GM13976 (cell line): ENCODE data around the gene TMIGD3.

Experiments
- DNase-seq: peaks from one replicate; pipeline ENCODE4 v3.0.0; 2012; ENCODE audit warnings: low spot score
- in situ Hi-C: fragments of 300-500 bp; cut with MboI; formaldehyde crosslinking; loops from one replicate; pipeline ENCODE4 v1.12.0; 2022; ENCODE audit warnings: low sequenced_read_pairs, mixed read lengths, inconsistent platforms; ENCODE audit not compliant: unreplicated experiment
- TF ChIP-seq, protein P1 (sequence below): IDR thresholded peaks from 2 replicates; pipeline ENCODE4 v1.5.1; 2012; ENCODE audit warnings: borderline replicate concordance, mild to moderate bottlenecking; ENCODE audit not compliant: insufficient read depth; ENCODE audit errors: extremely low read depth, missing control alignments, control extremely low read depth

TMIGD3 gene

DNA sequence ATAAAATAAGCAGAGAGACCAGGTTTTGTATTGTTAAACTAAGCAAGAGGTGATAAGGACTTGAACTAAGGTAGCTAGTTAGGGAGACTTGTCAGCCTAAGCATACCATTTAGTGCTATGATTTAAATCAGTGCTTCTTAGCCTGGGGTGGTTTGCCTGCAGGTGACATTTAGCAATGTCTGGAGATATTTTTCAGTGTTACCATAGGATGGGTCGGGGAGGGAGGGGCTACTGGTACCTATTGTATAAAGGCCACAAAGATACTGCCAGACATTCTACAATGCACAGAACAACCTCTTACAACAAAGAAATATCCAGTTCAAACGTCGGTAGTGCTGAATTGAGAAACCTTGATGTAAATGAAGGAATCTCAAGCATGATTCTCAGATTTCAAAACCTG is 50.9 kb downstream of the TMIGD3 start:
- TF ChIP-seq, protein P1, sequence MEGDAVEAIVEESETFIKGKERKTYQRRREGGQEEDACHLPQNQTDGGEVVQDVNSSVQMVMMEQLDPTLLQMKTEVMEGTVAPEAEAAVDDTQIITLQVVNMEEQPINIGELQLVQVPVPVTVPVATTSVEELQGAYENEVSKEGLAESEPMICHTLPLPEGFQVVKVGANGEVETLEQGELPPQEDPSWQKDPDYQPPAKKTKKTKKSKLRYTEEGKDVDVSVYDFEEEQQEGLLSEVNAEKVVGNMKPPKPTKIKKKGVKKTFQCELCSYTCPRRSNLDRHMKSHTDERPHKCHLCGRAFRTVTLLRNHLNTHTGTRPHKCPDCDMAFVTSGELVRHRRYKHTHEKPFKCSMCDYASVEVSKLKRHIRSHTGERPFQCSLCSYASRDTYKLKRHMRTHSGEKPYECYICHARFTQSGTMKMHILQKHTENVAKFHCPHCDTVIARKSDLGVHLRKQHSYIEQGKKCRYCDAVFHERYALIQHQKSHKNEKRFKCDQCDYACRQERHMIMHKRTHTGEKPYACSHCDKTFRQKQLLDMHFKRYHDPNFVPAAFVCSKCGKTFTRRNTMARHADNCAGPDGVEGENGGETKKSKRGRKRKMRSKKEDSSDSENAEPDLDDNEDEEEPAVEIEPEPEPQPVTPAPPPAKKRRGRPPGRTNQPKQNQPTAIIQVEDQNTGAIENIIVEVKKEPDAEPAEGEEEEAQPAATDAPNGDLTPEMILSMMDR, result no peak
- DNase-seq, result no peak
- in situ Hi-C loops, result no loop called here

DNA sequence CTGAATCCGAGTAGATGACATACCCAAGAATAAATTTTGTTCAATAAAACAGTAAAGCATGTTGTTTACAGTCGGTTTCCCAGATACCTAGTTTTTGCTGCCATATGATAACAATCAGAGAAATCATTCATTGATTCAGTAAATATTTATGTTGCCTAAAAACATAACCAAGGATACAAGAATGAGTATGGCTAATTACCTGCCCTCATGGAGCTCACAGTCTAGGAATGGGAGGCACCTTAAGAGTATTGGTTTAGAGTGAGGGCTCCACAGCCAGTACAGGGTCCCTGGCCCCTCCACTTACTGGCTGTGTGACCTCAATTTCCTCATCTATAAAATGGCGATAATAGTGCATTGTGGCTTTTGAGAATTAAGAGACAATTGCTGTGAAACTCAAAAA is 53.2 kb downstream of the TMIGD3 start:
- in situ Hi-C loops, result no loop called here
- TF ChIP-seq, protein P1, result no peak
- DNase-seq, result no peak

DNA sequence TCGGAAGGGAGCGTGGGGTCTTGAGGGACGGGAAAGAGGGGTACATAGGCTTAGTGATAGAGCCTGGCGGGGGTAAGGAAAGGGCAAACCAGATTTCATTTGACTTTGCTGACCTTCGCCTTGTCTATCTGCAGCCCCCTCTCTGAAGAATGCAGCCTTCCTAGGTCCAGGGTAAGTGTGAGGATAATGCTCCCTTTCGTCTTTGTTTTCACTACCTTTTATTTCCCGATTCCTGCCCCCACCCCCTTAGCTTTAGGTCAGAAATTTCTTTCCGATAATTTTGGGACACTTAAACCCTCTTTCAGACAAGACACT is 53.8 kb downstream of the TMIGD3 start:
- TF ChIP-seq, protein P1, result no peak
- in situ Hi-C loops, result no loop called here
- no peak for DNase-seq

DNA sequence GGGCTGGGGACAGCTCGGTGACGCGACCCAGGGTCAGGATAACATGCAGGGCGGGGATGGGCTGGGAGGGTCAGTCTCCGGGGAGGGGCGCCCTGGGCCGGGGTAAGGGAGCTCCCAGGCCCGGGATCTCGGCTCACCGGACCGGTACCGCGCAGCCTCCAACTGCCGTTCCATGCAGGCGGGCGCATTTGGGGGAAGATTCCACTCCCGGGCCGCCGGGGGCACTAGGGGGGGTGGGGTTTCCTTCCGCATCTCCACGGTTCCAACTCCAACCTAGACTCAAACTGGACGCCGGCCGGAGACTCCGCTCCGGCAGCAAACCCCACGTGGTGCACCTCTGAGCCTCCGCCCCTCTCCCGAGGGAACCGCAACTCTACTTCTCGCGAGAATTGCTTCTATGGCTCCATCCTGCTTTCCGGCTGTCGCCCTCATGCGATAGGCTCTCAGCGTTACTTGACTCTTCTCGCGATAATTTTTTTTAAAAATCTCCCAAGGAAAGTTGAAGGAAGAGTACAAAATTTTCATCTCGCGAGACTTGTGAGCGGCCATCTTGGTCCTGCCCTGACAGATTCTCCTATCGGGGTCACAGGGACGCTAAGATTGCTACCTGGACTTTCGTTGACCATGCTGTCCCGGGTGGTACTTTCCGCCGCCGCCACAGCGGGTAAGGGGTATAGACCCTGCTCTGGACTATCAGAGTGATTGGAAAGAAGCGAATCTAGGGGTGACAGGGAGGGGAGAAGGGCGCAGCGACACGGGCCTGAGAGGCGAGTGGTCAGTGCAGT is 54.3 kb downstream of the TMIGD3 start, which contains the start of the genes ATP5PB and WDR77:
TSS of gene ATP5PB (plus strand) at position 547 of the 785 bp plus-strand sequence. CDS start at position 625, 78 bp downstream.
TSS of gene WDR77 (minus strand) at position 339 of the 785 bp plus-strand sequence. CDS start at position 252, 87 bp downstream.
- TF ChIP-seq, protein P1, result no peak
- in situ Hi-C loops, result no loop called here
- DNase-seq, result peak; percentile 98

DNA sequence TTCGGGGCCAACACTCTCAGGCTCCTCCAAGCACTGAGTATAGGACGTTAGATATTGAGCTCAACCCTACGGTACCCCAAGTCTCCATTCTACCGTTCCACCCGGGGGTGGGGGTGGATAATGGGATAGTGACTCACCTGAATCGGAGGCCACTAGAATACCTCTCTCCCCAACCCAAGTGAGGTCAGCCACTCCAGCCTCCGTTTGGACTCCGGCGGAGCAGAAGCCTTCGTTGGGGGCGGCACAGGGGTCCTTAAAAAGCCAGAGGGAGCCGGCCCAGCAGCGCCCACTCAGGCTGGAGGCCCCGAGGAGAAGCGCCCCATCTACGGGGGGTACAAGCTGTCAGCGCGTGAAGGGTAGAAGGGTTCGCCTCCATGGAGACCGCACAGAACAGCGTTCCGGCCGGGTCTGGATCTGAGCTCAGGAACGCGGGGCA is 54.9 kb downstream of the TMIGD3 start:
- in situ Hi-C loops, result no loop called here
- no peak for DNase-seq
- TF ChIP-seq, protein P1, result no peak

DNA sequence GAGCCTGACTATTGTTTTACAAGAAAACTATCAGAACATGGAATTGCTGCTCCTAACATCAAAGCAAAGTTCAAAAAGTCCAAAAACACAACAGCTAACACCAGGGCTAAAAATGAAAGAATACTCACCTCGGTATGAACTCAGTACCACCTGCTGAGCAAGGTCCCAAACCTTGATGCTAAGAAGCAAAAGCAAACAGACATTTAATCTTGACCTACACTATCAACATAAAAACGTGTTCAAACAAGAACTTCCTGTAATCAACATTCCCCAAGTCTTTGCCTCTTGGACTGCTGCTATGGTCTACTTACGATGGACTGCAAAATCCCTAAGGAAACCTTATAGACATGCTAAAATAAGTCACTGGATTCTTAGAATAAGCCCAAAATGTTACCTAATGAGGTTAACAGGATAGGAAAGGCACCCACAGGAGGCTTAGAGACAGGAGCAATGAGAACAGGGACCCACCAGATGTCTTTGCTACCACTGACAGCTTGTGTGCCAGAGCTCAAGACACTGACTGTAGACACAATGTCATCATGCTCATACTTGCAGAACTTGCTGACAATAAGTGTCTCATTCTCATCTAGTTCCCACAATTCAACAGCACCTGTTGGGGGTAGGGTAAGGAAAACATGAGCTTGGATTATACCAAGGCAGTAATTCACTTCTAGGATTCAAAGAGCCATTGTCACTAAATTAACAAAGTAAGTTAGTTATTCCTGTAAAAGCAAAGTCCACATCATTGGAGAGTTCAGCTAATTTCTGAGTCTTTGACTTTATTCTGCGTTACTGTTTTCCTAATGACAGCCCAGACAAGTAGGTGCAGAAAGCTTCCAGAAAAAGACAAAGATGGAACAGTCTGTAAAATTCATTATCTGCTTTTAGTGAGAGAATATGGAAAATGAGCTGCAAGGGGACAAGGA is 56.2 kb downstream of the TMIGD3 start:
- TF ChIP-seq, protein P1, result no peak
- in situ Hi-C loops, result no loop called here
- no peak for DNase-seq
